GM21619 (cell line): ENCODE measurements around the gene MRPL52.
"Not testable (repeated sequence)": the region's sequence is repeated elsewhere in the genome, so short reads cannot be mapped to it uniquely, and the experiment has no call there.

Experiments
- ATAC-seq: cut with Tn5 transposase; IDR thresholded peaks from one replicate; pipeline ENCODE4 v1.9.1; 2021; ENCODE audit not compliant: unreplicated experiment

MRPL52 gene

GRCh38 chr14:22837750-22838538 lies 8.3 kb downstream of the MRPL52 start:
- ATAC-seq = no peak

- no peak for ATAC-seq
Measured at GRCh38 chr14:22838631-22839041, 8.9 kb downstream of the MRPL52 start.

GRCh38 chr14:22839159-22839779 lies 9.6 kb downstream of the MRPL52 start:
- no peak for ATAC-seq

- ATAC-seq = no peak
Measured at GRCh38 chr14:22841311-22841710, 11.6 kb downstream of the MRPL52 start.

- ATAC-seq = no peak
Measured at GRCh38 chr14:22841769-22842168, 12.1 kb downstream of the MRPL52 start.

GRCh38 chr14:22842211-22843122 lies 12.8 kb downstream of the MRPL52 start:
- no peak for ATAC-seq

GRCh38 chr14:22843123-22843925 lies 13.6 kb downstream of the MRPL52 start:
- no peak for ATAC-seq

- no peak for ATAC-seq
Measured at GRCh38 chr14:22844221-22845102, 14.8 kb downstream of the MRPL52 start.

GRCh38 chr14:22845103-22845394 lies 15.4 kb downstream of the MRPL52 start:
- ATAC-seq = no peak

- ATAC-seq = no peak
Measured at GRCh38 chr14:22845821-22846625, 16.3 kb downstream of the MRPL52 start.

- ATAC-seq = no peak
Measured at GRCh38 chr14:22846811-22847307, 17.2 kb downstream of the MRPL52 start.

- ATAC-seq = no peak
Measured at GRCh38 chr14:22847661-22848341, 18.1 kb downstream of the MRPL52 start.

- no peak for ATAC-seq
Measured at GRCh38 chr14:22848351-22849164, 18.9 kb downstream of the MRPL52 start.

- ATAC-seq = no peak
Measured at GRCh38 chr14:22849212-22849819, 19.6 kb downstream of the MRPL52 start.

- ATAC-seq = no peak
Measured at GRCh38 chr14:22850944-22851764, 21.5 kb downstream of the MRPL52 start.

GRCh38 chr14:22852178-22852577 lies 22.5 kb downstream of the MRPL52 start:
- not testable (repeated sequence) for ATAC-seq
